ENCODE measurements around the gene LTBP1.

LTBP1 gene

GRCh38 chr2:33084433-33084832, 137.7 kb downstream of the LTBP1 start:
- no peak for DNase-seq

- DNase-seq, result no peak
These were observed 138.9 kb downstream of the LTBP1 start for GRCh38 chr2:33085646-33086045.

GRCh38 chr2:33086400-33087015, 139.8 kb downstream of the LTBP1 start:
- DNase-seq, result no peak

- no peak for DNase-seq
These were observed 143.9 kb downstream of the LTBP1 start for GRCh38 chr2:33090553-33091134.

- no peak for DNase-seq
These were observed 144.9 kb downstream of the LTBP1 start for GRCh38 chr2:33091541-33092123.

GRCh38 chr2:33093283-33093993, 146.7 kb downstream of the LTBP1 start:
- no peak for DNase-seq

GRCh38 chr2:33094303-33094702, 147.6 kb downstream of the LTBP1 start:
- DNase-seq, result no peak

- DNase-seq, result no peak
These were observed 153.2 kb downstream of the LTBP1 start for GRCh38 chr2:33099989-33100388.

GRCh38 chr2:33100921-33101320, 154.2 kb downstream of the LTBP1 start:
- DNase-seq, result no peak

GRCh38 chr2:33104052-33104623, 157.4 kb downstream of the LTBP1 start:
- no peak for DNase-seq

- DNase-seq, result no peak
These were observed 158.0 kb downstream of the LTBP1 start for GRCh38 chr2:33104726-33105125.

GRCh38 chr2:33106115-33106514, 159.4 kb downstream of the LTBP1 start:
- DNase-seq, result no peak

- no peak for DNase-seq
These were observed 161.1 kb downstream of the LTBP1 start for GRCh38 chr2:33107690-33108482.

GRCh38 chr2:33108483-33109443, 162.0 kb downstream of the LTBP1 start:
- no peak for DNase-seq

- no peak for DNase-seq
These were observed 163.7 kb downstream of the LTBP1 start for GRCh38 chr2:33110461-33110860.

GRCh38 chr2:33111002-33111446, 164.3 kb downstream of the LTBP1 start:
- no peak for DNase-seq

GRCh38 chr2:33115196-33115595, 168.4 kb downstream of the LTBP1 start:
- no peak for DNase-seq

- DNase-seq, result no peak
These were observed 169.0 kb downstream of the LTBP1 start for GRCh38 chr2:33115728-33116127.

- DNase-seq, result no peak
These were observed 170.0 kb downstream of the LTBP1 start for GRCh38 chr2:33116799-33117198.

GRCh38 chr2:33118651-33119050, 171.9 kb downstream of the LTBP1 start:
- no peak for DNase-seq

GRCh38 chr2:33121416-33121815, 174.7 kb downstream of the LTBP1 start:
- no peak for DNase-seq

- no peak for DNase-seq
These were observed 175.2 kb downstream of the LTBP1 start for GRCh38 chr2:33121925-33122324.

All from NCI-H1436 treated with DMSO at 0.1 percent for 48 hours (cell line).